Duodenal mucosa (tissue), 2 donors: ENCODE data around the gene PIK3CB.

Experiments used
- H3K27ac ChIP-seq: one replicate; pipeline ENCODE4 v1.7.0; 2013; ENCODE audit warnings: low read depth, low read length
- H3K27me3 ChIP-seq, 2 donors: one replicate each; pipeline ENCODE4 v1.7.0; 2013; ENCODE audit warnings: low read length in 2 of 2, control low read depth in 1 of 2; ENCODE audit not compliant: insufficient read depth in 2 of 2, control insufficient read depth in 1 of 2
- H3K36me3 ChIP-seq, 2 donors: one replicate each; pipeline ENCODE4 v1.7.0; 2013; ENCODE audit warnings: low read length in 2 of 2, control low read depth in 1 of 2; ENCODE audit not compliant: insufficient read depth in 2 of 2, control insufficient read depth in 1 of 2
- H3K4me1 ChIP-seq, 2 donors: one replicate each; pipeline ENCODE4 v1.7.0; 2013; ENCODE audit warnings: low read length in 2 of 2, control low read depth in 1 of 2; ENCODE audit not compliant: insufficient read depth in 2 of 2, control insufficient read depth in 1 of 2
- H3K4me3 ChIP-seq, 2 donors: one replicate each; pipeline ENCODE4 v1.7.0; 2013; ENCODE audit warnings: low read length in 2 of 2, low read depth in 1 of 2
- H3K9ac ChIP-seq, 2 donors: one replicate each; pipeline ENCODE4 v1.7.0; 2013; ENCODE audit warnings: low read length in 2 of 2, low read depth in 1 of 2
- H3K9me3 ChIP-seq, 2 donors: one replicate each; pipeline ENCODE4 v1.7.0; 2013; ENCODE audit warnings: low read length in 2 of 2, control low read depth in 1 of 2; ENCODE audit not compliant: control insufficient read depth in 1 of 2

The PIK3CB gene

GRCh38 chr3:138834596-138835396 is at the start of gene PIK3CB:
Gene PIK3CB (minus strand): TSS chr3:138834928. CDS start chr3:138759343, 75,585 bp downstream.
- no peaks in the 10 kb centered on the region for H3K36me3 ChIP-seq
- H3K27me3 ChIP-seq: no peaks in the 10 kb centered on the region
- no peaks in the 10 kb centered on the region for H3K9me3 ChIP-seq
- H3K27ac ChIP-seq: peak within 1 kb of the TSS; percentile 84
- peak within 1 kb of the TSS; percentile 84 to 94 for H3K4me3 ChIP-seq
- H3K4me1 ChIP-seq: peaks cover 5 to 12% of the 10 kb centered on the region in 2 donors
- peak within 1 kb of the TSS; percentile 89 to 93 for H3K9ac ChIP-seq

- Histone ChIP-seq H3K9ac (no peak overlapping the region), H3K27me3 (no peaks in the 10 kb centered on the region), H3K36me3 (no peaks in the 10 kb centered on the region), H3K4me1 (peaks cover 6 to 11% of the 10 kb centered on the region in 2 donors), H3K4me3 (no peak overlapping the region), H3K27ac (peak overlapping the region; percentile 73), H3K9me3 (peaks cover under 1 to 1% of the 10 kb centered on the region in 2 donors)
Observed at GRCh38 chr3:138881233-138881632, 46.5 kb upstream of the PIK3CB start.

GRCh38 chr3:138879541-138880380 is 45.0 kb upstream of the PIK3CB start:
- Histone ChIP-seq H3K36me3 (no peaks in the 10 kb centered on the region), H3K27ac (peak overlapping the region; percentile 30), H3K9ac (no peak overlapping the region), H3K4me3 (no peak overlapping the region), H3K4me1 (peaks cover 6 to 11% of the 10 kb centered on the region in 2 donors), H3K27me3 (no peaks in the 10 kb centered on the region), H3K9me3 (peaks cover 5 to 6% of the 10 kb centered on the region in 2 donors)

- H3K9me3 ChIP-seq: peaks cover 5 to 6% of the 10 kb centered on the region in 2 donors
Observed at GRCh38 chr3:138877226-138877625, 42.5 kb upstream of the PIK3CB start.

GRCh38 chr3:138875754-138876664 is 41.3 kb upstream of the PIK3CB start:
- H3K27ac ChIP-seq: no peak overlapping the region
- H3K9ac ChIP-seq: no peak overlapping the region
- no peak overlapping the region for H3K4me3 ChIP-seq
- peaks cover 6 to 11% of the 10 kb centered on the region in 2 donors for H3K4me1 ChIP-seq
- peaks cover 5 to 6% of the 10 kb centered on the region in 2 donors for H3K9me3 ChIP-seq
- H3K27me3 ChIP-seq: no peaks in the 10 kb centered on the region
- no peaks in the 10 kb centered on the region for H3K36me3 ChIP-seq

More at GRCh38 chr3:138877226-138877625, 42.5 kb upstream of the PIK3CB start:
- Histone ChIP-seq H3K27ac (no peak overlapping the region), H3K4me1 (peaks cover 6 to 11% of the 10 kb centered on the region in 2 donors), H3K27me3 (no peaks in the 10 kb centered on the region), H3K9ac (no peak overlapping the region), H3K4me3 (no peak overlapping the region), H3K36me3 (no peaks in the 10 kb centered on the region)

- Histone ChIP-seq H3K9me3 (peaks cover 5 to 6% of the 10 kb centered on the region in 2 donors), H3K9ac (no peak overlapping the region), H3K4me3 (no peak overlapping the region)
Observed at GRCh38 chr3:138875096-138875753, 40.5 kb upstream of the PIK3CB start.

GRCh38 chr3:138873471-138874278 is 38.9 kb upstream of the PIK3CB start:
- Histone ChIP-seq H3K9me3 (peaks cover 5 to 6% of the 10 kb centered on the region in 2 donors), H3K4me1 (no peaks in the 10 kb centered on the region), H3K9ac (no peak overlapping the region), H3K4me3 (no peak overlapping the region), H3K36me3 (no peaks in the 10 kb centered on the region), H3K27me3 (no peaks in the 10 kb centered on the region), H3K27ac (no peak overlapping the region)

More at GRCh38 chr3:138875096-138875753, 40.5 kb upstream of the PIK3CB start:
- Histone ChIP-seq H3K27ac (no peak overlapping the region), H3K4me1 (peaks cover 6 to 11% of the 10 kb centered on the region in 2 donors), H3K36me3 (no peaks in the 10 kb centered on the region), H3K27me3 (no peaks in the 10 kb centered on the region)

- H3K4me3 ChIP-seq: no peak overlapping the region
- H3K27ac ChIP-seq: no peak overlapping the region
- no peaks in the 10 kb centered on the region for H3K27me3 ChIP-seq
- no peaks in the 10 kb centered on the region for H3K4me1 ChIP-seq
- no peaks in the 10 kb centered on the region for H3K36me3 ChIP-seq
- peaks cover 5 to 6% of the 10 kb centered on the region in 2 donors for H3K9me3 ChIP-seq
- H3K9ac ChIP-seq: no peak overlapping the region
Observed at GRCh38 chr3:138872632-138873031, 37.9 kb upstream of the PIK3CB start.
